COLO668 (cell line): ENCODE measurements around the gene ETS2.
A peak's percentile ranks its signal among the peaks of the same experiment; 100 is the strongest.

Source experiments
- DNase-seq: peaks from one replicate; lab custom pipeline; 2025; ENCODE audit not compliant: unreplicated experiment; lab: John Stamatoyannopoulos, UW

The ETS2 gene

DNA sequence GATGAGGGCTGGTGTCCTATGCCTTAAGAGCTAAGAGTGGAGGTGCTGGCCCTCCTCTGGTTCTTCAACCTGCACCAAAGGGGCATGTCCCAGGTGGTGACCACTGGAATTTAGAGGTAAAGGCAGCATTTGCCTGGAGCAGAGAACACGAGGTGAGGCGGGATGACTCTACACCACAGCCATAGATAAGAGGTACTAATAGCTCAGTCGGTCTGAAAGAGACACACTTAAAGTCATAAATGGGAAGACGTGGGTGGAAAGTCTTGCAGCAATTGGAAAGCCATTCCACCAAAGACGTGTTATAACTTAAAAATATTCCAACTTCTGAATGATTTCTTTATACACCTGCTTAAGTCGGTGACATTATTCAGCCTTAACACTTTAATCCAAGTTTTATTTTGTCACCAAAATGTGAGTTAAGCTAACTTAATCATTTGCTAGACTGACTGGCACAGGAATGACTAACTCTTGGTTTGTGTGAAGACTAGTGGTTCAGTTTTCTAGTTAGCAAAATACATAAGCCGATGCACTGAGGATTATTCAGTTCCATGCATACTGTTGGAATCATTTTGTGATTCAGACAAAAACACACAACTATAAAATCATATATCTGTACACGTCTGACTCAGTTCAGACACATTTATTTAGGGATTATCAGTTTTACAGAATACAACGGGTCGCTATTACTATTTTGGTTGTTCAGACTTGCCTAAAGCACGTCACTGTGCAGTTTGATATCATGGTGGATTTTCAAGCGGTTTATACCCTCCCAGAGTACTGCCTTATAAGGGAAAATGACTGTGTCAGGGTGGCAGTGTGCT is 4.6 kb upstream of the ETS2 start:
- no peak for DNase-seq

DNA sequence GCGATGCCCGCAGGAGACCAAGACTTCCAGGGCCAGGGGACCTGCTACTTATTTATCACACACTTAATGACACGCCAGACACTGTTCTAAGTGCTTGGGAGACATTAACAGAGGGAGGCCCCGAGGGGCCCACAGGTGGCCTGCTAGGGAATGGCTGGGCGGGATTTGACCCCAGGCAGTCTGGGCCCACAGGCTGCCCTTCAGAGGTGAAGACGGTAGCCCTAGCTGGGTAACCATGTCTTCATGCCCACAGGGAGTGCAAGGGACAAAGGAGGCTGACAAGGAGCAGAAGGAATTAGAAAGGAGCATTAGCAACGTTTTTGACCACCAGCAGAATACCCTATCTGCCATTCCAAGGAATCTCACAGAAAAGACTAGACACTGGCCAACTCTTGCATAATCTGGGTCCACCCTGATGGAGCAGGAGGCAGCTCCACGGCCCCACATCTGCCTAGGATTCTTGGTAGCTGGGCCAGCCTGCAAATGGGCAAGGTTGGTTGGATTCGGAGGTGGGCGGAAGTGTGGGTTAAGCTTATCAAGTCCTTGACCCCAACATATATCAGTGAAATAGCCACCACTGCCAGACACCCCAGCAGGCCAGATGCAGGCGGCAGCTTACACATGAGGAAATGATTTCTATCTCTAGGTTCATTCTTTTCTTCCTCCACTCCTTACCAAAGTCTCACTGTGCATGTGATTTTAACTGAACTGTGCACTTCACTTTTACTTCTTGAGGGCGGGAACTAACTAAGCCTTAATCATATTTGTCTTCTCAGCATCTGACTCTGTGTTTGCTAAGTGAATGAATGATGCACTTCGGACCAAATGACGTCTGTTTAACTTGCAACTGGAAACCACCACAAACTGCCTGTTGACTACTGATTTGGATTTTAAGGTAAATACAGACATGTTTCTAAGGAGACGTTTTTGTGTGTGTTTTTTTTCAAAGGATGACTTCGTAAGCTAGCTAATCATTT is 3.4 kb upstream of the ETS2 start:
- no peak for DNase-seq

DNA sequence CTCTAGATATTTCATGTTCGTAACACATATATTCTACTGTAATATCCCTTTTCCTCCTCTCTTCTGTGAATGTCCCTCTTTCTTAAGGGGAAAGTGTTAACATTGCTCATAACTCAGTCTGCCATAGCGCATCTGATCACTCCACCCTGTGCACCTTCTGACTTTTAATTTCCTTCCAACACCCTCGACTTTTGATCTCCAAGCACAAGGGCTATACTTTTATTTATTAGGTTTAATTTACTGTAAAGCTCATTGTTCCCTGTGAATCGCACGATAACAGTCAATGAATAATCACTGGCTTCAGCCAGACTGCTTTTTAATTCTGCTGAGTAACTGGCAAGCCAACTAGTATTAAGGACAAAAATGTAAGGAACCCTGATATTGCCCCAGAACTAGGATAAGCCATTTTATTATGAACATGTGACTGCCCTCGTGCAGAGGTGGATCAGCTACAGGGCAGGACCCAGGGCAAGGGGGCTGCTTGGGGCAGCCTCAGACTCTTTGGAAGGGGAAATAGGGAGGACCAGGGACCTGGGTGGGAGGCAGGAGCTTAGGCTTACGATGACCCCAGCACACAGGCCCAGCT is 2.6 kb upstream of the ETS2 start:
- DNase-seq: no peak

DNA sequence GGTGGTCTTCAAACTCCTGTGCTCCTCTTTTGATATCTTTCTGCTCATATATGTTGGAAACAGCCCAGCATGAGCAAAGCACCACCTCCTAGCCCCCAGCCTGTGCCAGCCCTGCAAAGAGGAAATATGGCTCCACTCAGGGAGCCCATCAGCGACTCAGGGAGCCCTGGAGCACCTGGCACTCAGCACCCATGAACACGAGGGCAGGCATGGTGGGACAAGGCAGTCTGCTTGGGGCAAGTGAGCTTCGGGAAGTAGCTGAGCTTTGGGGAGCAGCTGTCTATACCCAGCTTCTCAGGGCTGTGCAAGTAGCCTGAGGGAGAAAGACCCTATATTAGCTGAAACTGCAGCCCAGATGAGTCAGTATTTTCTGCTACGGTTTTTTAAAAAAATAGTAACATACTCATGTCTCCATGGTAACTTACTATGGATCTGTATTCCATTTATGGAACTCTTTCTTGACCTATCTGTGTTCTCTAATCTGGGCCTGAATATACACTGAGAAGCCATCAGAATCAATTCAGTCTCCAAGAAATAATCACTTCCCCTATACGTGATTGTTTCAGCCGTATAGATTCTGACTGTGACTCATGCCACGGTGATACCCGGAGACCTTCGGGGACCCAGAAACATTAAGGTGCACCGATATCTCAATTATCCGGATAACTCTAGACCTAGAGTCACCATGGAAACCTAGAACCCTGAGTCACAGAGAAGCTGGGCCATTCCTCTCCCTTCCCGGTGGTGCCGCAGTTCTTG is 1.5 kb upstream of the ETS2 start:
- no peak for DNase-seq

DNA sequence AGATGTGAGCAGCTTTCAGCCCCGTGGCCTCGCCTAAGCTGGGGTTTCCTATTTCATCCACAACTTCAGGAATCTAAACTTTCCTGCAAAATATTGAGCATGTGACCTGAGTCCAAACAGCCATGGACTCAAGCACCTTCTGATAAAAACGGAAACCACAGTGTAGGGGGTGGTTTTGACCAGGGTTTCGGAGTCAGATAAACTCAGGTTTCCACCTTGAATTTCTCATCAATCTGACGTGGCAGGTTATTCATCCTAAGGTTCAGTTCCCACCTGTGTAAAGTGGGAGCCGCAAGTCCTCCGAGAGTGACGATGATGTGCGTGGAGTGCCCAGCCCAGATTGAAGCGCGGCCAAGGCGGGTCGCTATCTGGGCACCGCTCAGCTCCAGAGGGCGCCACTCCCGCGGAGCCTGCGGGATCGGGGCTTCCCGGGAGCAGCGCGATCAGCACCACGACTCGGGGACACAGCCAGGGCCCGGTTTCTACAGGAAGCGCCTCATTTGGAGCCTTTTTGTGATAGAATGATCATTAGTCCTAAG is 871 bp upstream of the ETS2 start:
- DNase-seq: peak; percentile 90

DNA sequence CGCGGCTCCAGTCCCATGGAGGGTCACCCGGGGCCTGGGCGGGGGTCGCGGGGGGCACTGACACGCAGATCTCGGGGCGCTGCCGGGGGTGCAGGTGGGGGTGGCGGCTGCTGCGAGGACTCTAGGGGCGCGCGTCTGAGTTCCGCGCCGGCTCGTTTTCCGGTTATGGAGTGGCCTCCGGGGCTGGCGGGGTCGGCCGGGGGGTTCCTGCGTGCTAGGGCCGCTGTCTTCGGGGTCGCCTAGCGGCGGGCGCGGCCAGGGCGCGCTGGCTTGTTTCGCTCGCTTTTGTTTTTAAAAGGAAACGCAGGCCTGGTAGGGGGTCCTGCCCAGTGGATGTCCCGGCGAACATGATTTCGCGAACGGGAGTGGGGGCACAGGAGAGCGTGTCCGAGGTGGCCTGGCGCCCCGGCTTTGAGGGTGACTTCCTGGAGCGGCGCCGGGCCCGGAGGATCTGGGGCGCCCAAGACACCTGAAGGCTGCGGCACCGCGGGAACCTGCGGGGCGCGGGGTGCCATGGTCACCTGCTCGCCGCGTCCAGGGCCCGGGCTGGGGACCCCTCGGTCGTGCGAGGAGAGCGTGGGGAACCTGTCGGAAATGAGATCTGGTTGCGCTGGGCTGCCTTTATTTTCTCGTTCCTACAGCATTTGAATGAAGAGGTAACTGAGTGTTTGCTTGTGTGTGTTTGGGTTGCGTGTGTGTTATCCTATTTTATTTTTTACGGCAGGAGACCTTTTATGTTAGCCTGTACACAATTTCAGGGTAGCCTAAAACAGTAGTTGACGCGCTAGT is 618 bp downstream of the ETS2 start:
- peak; percentile 71 for DNase-seq

DNA sequence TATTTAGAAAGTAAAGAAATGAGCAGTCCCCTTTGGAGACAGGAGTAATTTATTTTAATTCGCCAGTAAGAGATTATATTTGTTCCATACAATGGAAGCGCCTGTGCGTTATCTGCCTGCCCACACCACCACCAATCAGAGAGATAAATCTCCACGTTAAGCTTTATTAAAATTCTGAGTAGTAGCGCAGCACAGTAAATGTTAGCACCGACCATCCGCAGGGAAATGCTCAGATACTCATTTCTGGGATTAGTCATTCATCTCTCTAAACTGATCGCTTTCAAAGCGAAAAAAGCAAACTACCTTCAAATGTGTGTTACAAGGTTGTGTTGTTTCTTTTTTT is 1.2 kb downstream of the ETS2 start:
- DNase-seq: no peak

DNA sequence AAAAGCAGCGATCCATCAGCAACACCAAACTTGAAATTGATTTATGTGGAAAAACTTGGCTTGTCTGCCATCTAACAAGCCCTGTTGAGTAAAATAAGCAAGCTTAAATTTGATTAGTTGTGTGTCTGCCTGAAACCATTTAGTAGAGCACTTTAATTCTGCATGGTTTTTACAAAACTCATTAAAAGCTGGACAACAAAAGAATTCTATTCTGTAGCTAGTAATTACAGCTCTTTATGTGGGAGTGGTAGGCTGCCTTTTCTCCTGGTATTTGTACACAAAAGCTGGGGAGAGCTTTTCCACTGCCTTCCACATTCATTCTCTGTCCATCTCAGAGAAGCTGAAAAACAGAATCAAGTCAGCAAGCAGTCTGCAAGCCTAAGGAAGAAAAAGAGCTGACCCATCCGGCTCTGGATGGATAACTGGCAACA is 1.7 kb downstream of the ETS2 start:
- no peak for DNase-seq

DNA sequence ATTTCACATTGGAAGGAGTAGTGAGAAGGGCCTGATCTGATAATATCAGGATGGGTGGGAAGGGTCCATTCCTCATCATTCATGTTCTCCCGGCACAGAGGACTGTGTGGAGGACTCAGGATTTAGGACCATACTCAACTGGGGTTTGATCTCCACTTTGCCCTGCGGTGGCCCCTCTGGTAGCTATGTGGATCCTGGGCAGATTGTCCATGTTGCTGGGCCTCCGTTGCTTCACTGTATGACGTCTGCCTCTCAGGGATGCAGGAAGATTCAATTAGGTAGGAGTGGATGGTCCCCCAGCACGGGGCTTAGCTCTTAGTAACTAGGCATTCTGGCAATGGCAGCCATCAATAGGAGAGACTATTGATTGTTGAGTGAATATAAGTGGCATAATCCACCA is 2.3 kb downstream of the ETS2 start:
- DNase-seq: peak; percentile 34

DNA sequence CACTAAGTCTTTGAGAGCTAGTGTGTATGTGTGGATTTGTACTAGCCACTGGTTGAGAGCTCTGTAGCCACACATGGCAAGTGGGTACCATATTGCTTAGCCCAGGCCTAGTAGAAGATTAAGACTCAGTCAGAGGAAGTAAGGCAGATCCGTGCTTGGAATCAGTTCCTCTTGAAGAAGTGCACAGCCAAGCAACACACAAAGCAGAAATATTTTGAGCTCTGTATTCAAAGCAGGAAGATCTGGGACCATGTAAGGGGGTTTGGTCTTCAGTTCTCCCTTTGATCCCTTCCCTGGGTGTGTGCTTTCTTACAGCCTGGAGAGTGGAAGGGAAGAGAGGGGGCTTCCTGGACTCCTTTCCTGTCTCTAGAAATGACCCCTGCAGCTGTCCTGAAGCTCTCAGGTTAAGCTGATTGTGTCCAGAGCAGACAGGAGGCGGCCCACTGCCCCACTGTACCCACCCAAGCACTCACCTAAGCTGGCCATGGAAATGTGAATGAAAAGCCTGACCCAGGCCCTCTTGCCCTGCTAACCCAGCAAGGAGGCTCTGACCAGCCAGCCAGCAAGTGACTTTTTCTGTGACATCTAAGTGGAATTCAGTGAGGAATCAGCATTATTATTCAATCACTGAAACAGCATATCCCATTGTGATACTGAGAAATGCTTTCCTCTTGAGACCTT is 3.6 kb downstream of the ETS2 start:
- DNase-seq: no peak

DNA sequence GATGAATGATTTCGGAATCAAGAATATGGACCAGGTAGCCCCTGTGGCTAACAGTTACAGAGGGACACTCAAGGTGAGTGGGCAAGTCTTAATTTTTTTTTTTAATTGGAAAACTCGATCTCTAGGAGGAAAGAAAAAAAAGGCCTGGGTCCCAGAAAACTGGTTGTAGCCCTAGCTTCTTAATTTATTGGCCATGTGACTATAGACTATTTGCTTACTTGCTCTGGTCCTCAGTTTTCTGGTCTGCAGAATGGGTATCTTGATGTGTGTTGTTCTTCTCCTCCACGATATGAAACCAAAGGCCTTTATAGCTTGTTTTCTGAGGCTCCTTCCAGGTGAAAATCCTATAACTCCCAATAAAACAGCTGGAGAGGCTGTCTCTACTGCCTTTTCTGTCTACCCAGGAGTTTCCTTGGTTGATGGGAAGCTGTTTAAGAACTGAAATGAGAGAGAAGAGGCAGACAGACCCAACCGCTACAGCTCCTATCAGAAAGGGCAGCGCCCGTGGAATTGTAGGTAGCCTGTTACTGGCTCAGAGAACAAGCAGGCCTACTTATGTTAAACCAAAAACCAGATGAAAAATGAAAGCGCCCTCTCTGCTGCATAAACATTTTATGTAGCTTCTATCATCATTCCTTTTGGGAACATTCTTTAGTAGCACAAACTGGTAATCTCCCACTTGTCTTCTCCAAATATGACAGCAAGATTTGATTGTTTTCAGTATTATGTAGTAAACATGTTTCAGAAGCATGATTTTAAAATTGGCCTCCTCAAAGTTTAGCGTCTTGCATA is 4.5 kb downstream of the ETS2 start:
- no peak for DNase-seq

DNA sequence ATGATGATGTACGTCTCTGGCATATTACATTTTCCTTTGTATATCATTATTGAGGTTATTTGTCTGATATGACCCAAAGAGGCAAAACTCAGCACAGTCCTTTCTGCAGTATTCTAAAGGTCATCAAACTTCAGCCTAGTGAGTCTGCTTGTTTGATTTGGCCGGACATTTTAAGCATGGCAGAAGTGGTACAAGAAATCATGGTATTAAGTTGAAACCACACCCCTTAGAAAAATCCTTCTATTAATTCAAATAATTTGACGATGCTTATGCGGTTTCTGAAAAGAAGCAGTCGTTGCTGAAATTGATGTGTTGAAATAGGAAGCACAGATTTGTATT is 5.1 kb downstream of the ETS2 start:
- DNase-seq: no peak

DNA sequence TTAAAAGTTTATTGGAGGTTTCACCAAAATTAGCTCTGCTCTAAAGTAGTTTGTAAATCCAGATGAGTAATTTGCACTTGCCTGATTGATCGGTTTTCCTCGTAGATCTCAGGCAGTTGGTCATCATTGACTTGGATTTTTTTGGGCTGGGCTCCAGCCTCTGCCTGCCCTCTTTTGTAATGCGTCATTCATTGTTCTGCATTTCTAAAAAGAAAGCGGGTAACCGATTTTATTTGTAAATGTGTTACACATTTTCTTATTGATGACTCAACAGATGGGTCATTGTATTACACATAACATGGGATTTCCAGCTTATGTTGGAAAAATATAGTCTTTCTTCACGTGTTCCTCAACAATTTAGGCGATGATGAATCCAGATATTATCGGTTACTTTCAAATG is 5.5 kb downstream of the ETS2 start:
- no peak for DNase-seq

DNA sequence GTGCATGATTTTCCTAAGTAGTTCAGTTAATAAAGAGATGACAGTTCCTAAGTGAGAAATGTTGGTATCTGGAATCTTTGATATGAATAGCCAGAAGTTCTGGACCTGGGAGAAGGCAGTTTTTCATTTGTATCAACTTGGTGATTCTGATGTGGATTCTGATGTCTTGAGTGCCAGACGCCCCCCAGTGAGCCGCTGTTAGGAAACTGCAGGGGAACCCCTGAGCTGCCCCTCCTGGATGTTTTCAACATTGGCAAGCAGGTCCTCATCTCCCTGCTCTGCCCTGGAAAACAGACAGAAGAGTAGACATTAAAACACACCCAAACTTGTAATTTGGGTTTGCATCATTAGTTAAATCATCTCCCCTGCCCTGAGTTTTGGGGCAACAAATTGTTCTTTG is 7.4 kb downstream of the ETS2 start:
- DNase-seq: no peak

DNA sequence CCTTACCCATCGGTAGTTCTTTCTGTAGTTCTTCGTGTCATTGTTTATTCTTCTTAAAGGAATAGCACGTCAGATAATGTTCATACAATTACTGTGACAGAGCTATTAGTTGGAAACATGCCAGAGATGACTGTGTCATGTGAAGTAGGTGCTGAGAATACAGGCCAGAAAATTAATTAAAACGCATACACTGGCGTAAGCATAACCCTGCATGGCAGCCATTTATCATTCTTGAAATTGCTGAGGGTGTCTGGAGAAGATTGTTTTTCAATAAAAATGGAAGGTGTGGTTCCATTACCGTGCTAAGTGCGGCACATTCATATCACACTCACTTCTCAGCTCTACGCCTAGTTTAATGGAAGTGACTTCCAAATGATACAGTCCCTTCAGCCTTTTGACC is 7.8 kb downstream of the ETS2 start:
- DNase-seq: no peak

DNA sequence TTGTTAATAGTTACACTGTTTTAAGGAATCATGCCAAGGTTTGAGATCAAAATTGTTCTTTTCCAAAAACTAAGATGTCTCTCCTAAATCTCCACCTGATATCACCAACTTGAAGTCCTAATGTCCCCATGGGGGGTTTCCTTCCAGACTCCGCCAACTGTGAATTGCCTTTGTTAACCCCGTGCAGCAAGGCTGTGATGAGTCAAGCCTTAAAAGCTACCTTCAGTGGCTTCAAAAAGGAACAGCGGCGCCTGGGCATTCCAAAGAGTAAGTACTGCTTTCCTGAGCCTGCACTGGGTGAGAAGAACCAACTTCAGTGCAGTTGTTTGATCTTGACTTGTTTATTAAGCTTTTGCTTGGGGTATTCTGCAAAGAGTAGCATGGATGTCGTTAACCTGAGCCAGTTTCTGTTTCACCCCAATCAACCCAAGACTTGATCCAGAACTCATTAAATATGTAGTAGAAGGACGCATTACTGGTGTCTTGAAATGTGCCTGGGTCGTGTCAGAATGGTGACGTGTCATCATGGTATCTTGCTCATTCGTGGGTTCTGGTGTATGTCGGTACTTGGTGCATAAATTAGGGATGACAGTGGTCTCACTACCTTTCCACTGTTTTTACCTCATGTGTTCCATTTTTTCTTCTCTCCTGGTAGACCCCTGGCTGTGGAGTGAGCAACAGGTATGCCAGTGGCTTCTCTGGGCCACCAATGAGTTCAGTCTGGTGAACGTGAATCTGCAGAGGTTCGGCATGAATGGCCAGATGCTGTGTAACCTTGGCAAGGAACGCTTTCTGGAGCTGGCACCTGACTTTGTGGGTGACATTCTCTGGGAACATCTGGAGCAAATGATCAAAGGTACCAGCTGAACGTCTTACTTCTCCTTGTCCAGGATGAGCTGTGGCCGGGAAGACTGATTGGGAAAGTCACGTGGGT is 8.7 kb downstream of the ETS2 start:
- DNase-seq: no peak

DNA sequence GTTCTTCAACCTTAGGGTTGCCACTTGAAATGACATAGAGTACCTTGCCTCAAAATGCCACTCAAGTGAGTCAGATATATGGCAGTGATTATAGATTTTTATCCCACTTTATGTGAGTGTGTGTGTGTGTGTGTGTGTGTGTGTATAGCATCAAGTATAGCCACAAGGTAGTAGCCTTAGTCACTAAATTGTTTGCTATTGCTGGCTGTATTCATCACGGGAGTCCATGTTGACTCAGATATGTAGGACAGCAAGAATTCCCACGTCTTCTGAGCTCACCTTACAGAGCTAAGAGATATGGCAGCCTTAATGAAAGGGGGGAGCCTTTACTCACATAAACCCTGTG is 9.3 kb downstream of the ETS2 start:
- DNase-seq: no peak
